Stimulated activated CD8-positive, alpha-beta memory T cell treated with anti-CD3 and anti-CD28 coated beads, Interleukin-4, amount 100 ng/mL, for 48 hours (primary cell): ENCODE data around the gene TNFRSF18.
A peak's percentile ranks its signal among the peaks of the same experiment; 100 is the strongest.
"Not testable (repeated sequence)": the region's sequence is repeated elsewhere in the genome, so short reads cannot be mapped to it uniquely, and the experiment has no call there.

Experiments
- DNase-seq: peaks from one replicate; pipeline ENCODE4 v3.0.0-alpha.2; 2020

The TNFRSF18 gene

DNA sequence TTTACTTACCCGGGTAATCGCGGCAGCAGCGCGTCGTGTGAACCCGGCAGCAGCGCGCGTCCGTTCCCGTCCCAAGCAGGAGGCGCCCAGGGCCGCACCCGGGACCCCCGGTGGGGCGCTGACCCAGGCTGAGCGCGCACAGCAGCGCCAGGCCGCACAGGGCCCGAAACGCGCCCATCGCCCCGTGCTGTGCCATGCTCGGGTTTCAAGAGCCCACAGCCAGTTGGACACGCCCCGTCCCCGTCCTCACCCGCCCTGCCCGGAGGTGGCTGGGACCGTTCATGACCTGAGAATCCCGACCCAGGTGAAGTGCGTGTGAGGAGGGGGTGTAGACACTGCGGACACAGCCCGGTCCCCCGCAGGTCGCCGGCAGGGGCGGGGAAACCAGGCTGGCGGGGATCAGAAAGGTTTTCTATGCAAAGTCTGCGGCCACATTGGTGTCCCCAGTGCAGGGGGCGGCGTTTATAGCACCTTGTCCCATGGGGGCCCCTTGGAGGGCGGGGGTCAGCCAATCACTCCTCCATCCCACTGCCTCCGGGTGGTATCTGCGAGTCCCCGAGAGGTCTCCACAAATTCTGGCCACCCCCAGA lies at the start of gene TNFRSF18:
Gene TNFRSF18 (minus strand): TSS at position 217 of the 590 bp plus-strand sequence. CDS start 21 bp downstream, at position 196.
- peak; percentile 72 for DNase-seq

GRCh38 chr1:1255611-1256010 lies 49.2 kb upstream of the TNFRSF18 start:
- no peak for DNase-seq

GRCh38 chr1:1255078-1255477 lies 48.7 kb upstream of the TNFRSF18 start:
- no peak for DNase-seq

- DNase-seq = no peak
These were observed 48.2 kb upstream of the TNFRSF18 start for GRCh38 chr1:1254667-1254998.

- DNase-seq = no peak
These were observed 47.7 kb upstream of the TNFRSF18 start for GRCh38 chr1:1253972-1254666.

- no peak for DNase-seq
These were observed 46.9 kb upstream of the TNFRSF18 start for GRCh38 chr1:1253314-1253713.

GRCh38 chr1:1250786-1251284 lies 44.4 kb upstream of the TNFRSF18 start:
- DNase-seq = peak; percentile 69

- not testable (repeated sequence) for DNase-seq
These were observed 41.9 kb upstream of the TNFRSF18 start for GRCh38 chr1:1248009-1248913.

DNA sequence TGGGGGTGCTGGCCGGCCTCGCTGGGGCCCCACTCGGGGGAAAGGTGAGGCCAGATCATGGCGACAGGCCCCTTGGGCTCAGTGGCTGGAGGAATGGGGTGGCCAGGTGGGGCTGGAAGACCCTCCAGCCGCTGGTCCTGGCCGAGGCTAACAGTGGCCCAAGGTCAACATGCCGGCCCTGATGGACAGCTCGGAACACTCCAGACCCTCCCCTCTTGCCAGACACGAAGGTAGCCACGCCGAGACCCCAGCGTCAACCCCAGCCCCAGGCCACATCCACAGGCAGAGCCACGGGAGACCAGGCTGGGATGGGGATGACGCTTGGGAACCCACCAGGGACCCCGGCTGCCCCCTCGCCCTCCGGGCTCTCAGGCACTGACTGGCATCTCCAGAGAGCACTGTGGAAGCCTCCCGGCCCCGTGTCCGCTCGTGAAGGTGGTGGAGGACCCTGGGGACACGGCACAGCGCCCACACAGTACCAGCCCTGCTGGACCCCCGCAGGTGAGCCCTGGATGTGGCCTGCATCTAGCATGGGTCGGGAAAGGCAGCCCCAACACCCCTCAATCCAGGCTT lies 41.0 kb upstream of the TNFRSF18 start:
- no peak for DNase-seq

DNA sequence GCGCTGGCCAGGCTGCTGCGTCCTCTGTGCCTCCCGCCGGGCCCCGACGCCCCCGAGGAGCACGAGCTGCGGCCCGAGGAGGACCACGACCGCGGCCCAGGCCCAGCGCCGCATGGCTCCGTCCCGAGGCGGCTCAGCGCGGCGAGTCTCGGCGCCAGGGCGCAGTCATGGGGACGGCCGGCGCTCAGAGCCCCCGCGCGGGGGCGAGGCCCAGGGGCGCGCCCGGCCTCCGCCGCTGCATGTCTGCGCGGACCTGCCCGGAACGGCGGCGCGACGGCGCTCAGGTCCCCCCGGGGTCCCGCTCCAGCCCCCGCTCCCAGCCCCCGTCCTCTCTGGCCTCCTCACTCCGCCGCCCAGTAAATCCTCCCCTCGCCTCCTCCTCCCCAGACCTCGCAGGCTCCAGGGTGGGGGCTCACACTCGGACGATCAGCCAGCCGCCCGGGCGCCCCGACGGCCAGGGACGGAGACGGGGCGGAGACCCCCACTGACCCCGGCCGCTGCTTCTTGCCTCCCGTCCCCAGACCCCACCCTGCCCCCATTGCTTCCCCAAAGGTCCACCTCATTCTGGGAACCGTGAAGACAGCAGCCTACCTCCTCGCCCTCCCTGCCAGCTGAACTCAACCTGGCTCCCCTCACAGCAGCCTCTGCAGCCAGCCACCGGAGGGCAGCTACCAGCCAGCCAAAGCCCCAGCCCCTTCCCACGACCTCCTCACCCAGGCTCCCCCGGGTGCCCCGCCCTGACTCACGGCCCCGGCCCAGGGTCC lies 40.4 kb upstream of the TNFRSF18 start, which contains the start of gene C1QTNF12:
Gene C1QTNF12 (minus strand): TSS at position 146 of the 764 bp plus-strand sequence. CDS start 32 bp downstream, at position 114.
- DNase-seq = no peak

GRCh38 chr1:1245817-1246576 lies 39.6 kb upstream of the TNFRSF18 start:
- no peak for DNase-seq

GRCh38 chr1:1245178-1245816 lies 38.9 kb upstream of the TNFRSF18 start:
- no peak for DNase-seq

GRCh38 chr1:1244192-1244811 lies 37.9 kb upstream of the TNFRSF18 start:
- DNase-seq = no peak

DNA sequence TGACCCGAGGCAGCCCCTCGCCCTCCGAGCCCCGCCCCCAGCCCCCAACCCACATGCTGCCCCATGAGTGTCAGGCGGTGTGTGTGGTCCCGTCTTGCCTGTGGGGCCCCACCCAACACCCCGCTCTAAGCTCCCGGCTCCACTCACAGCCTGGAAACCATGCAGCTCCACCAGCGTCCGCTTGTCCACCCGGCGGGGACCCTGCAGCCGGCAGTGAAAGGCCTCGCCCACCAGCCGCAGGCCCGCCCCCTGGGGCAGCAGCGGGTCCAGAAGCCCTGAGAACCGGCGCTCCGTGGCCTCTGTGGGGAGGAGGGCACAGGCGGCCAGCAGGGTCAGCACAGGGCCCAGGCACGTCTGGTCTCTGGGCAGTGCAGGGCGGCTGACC lies 37.4 kb upstream of the TNFRSF18 start:
- DNase-seq = no peak

- DNase-seq = no peak
These were observed 36.9 kb upstream of the TNFRSF18 start for GRCh38 chr1:1243266-1243660.

- no peak for DNase-seq
These were observed 36.3 kb upstream of the TNFRSF18 start for GRCh38 chr1:1242461-1243265.

- DNase-seq = no peak
These were observed 35.3 kb upstream of the TNFRSF18 start for GRCh38 chr1:1241588-1242219.

GRCh38 chr1:1240822-1241587 lies 34.6 kb upstream of the TNFRSF18 start:
- DNase-seq = no peak
